Activated T-cell treated with anti-CD3 and anti-CD28 coated beads for 48 hours (primary cell): ENCODE data around the gene EPS15.
"Not testable (repeated sequence)": the region's sequence is repeated elsewhere in the genome, so short reads cannot be mapped to it uniquely, and the experiment has no call there.

Experiments used
- DNase-seq: peaks from one replicate; pipeline ENCODE4 v3.0.0-alpha.2; 2020; ENCODE audit warnings: low read depth

The EPS15 gene

GRCh38 chr1:51519048-51519864 lies at the start of gene EPS15:
EPS15 (minus strand) TSS chr1:51519266; CDS start chr1:51519231, 35 bp downstream.
- DNase-seq, result peak; percentile 92

GRCh38 chr1:51568231-51568935 lies 49.3 kb upstream of the EPS15 start:
- DNase-seq, result no peak

GRCh38 chr1:51567653-51568052 lies 48.6 kb upstream of the EPS15 start:
- no peak for DNase-seq

GRCh38 chr1:51566260-51566659 lies 47.2 kb upstream of the EPS15 start:
- DNase-seq, result no peak

- DNase-seq, result no peak
Observed at GRCh38 chr1:51565009-51565408, 45.9 kb upstream of the EPS15 start.

GRCh38 chr1:51564124-51564523 lies 45.1 kb upstream of the EPS15 start:
- no peak for DNase-seq

- DNase-seq, result no peak
Observed at GRCh38 chr1:51561702-51562101, 42.6 kb upstream of the EPS15 start.

GRCh38 chr1:51560895-51561294 lies 41.8 kb upstream of the EPS15 start:
- not testable (repeated sequence) for DNase-seq

- no peak for DNase-seq
Observed at GRCh38 chr1:51560034-51560433, 41.0 kb upstream of the EPS15 start.

- DNase-seq, result no peak
Observed at GRCh38 chr1:51559501-51559900, 40.4 kb upstream of the EPS15 start.

GRCh38 chr1:51559064-51559500 lies 40.0 kb upstream of the EPS15 start:
- DNase-seq, result no peak

GRCh38 chr1:51558375-51558924 lies 39.4 kb upstream of the EPS15 start:
- DNase-seq, result no peak

- no peak for DNase-seq
Observed at GRCh38 chr1:51557168-51557567, 38.1 kb upstream of the EPS15 start.

GRCh38 chr1:51555866-51556619 lies 37.0 kb upstream of the EPS15 start:
- DNase-seq, result no peak

GRCh38 chr1:51553911-51554310 lies 34.8 kb upstream of the EPS15 start:
- no peak for DNase-seq

GRCh38 chr1:51552929-51553807 lies 34.1 kb upstream of the EPS15 start:
- no peak for DNase-seq

GRCh38 chr1:51551848-51552296 lies 32.8 kb upstream of the EPS15 start:
- DNase-seq, result no peak

GRCh38 chr1:51551081-51551480 lies 32.0 kb upstream of the EPS15 start:
- no peak for DNase-seq

GRCh38 chr1:51549901-51550300 lies 30.8 kb upstream of the EPS15 start:
- no peak for DNase-seq

GRCh38 chr1:51549016-51549619 lies 30.1 kb upstream of the EPS15 start:
- no peak for DNase-seq

- no peak for DNase-seq
Observed at GRCh38 chr1:51543858-51544257, 24.8 kb upstream of the EPS15 start.
